Ascending aorta (tissue), 2 donors: Measurements from ENCODE around the gene ARMC12. TPM values are rescaled to one million over a fixed set of nuclear protein-coding genes. Genes with fewer than 3 reads are reported as not detected.

Experiments used
- DNase-seq, 2 donors: peaks; one replicate each; pipeline ENCODE4 v3.0.0-alpha.2; 2019; ENCODE audit warnings: low spot score in 2 of 2
- H3K27ac ChIP-seq, 2 donors: fragments of 200-600 bp; sonication (generic); one replicate each; pipeline ENCODE4 v1.5.1; 2016 to 2017; ENCODE audit warnings: mild to moderate bottlenecking in 1 of 2
- H3K27me3 ChIP-seq: fragments of 200-600 bp; sonication (generic); one replicate; pipeline ENCODE4 v1.5.1; 2017
- H3K36me3 ChIP-seq, 2 donors: fragments of 200-600 bp; sonication (generic); one replicate each; pipeline ENCODE4 v1.5.1; 2016
- H3K4me1 ChIP-seq, 2 donors: fragments of 200-600 bp; sonication (generic); one replicate each; pipeline ENCODE4 v1.5.1; 2016 to 2017; ENCODE audit warnings: mild to moderate bottlenecking in 1 of 2
- H3K4me3 ChIP-seq, 2 donors: fragments of 200-600 bp; sonication (generic); one replicate each; pipeline ENCODE4 v1.5.1; 2016 to 2017; ENCODE audit warnings: mild to moderate bottlenecking in 1 of 2
- H3K9me3 ChIP-seq, 2 donors: fragments of 200-600 bp; sonication (generic); one replicate each; pipeline ENCODE4 v1.5.1; 2016
- intact Hi-C: fragments of 100-400 bp; cut with DNase I; formaldehyde crosslinking; loops from one replicate; pipeline ENCODE4 v1.15.1; 2023
- total RNA-seq: library from RNA; depleted of rRNA; stranded (reverse); fragments of >200 nt; gene quantifications from one replicate; pipeline ENCODE4 v1.1.0, GENCODE V29; 2016
- TF ChIP-seq, protein P1 (sequence below), 3 experiments: fragments of 200-600 bp in 2 of 3; fragments of 450-650 bp in 1 of 3; sonication (generic) in 2 of 3; IDR thresholded peaks; one replicate each; pipeline ENCODE4 v1.5.1; 2016 to 2019; ENCODE audit warnings: antibody characterized with exemption in 3 of 3, mild to moderate bottlenecking in 1 of 3, moderate library complexity in 1 of 3

ARMC12 gene
- total RNA-seq, 1 donor from 2014 or later, result not detected

DNA sequence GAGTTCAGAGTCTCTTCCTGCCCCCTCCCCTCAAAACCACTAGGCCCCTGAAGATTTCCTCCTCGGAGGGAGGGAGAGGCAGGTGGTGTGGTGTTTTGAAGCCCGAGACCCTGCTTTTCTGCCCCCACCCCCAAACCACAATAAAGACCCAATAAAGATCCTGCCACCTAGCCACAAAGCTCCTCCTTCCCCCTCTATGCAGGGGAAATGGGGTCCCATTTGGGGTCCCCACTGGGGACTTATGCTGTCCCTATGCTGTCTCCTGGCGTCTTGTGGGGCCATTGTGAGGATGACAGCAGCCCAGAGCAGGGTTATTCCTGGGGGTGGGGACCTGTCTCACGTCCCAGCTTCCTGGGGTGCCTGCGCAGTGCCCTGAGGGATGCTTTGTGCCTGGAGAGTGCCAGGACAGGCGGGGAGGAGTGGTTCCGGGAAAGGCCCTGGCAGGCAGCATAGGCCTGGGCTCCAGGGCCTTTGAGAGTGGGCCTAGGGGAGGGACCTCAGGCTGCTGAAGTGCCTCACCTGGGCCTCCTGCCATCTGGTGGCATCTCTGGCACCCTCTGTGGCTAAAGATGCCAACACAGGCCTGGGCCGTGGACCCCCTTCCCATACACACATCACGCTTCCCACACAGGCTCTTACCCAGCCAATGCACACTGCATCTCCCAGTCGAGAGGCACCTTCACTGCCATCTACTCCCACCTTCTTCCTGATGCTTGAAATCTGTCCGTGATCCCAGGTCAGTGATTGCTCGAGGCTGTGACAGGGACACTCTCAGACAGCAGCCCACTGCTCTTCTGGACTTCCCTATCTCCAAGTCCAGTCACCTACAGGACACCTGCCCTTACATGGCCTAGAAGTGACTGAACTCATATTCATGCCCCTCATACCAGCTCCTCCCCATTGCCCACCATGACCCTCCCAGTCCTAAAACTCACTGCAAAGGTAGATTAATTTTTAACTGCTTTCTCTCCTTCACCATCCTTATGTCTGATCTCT lies 7.9 kb upstream of the ARMC12 start:
- Histone ChIP-seq H3K27ac (peak overlapping the region; percentile 100), H3K36me3 (no peaks in the 10 kb centered on the region), H3K4me3 (peak overlapping the region in 1 of 2 donors; percentile 72), H3K4me1 (peaks cover 65 to 84% of the 10 kb centered on the region in 2 donors), H3K27me3 (no peaks in the 10 kb centered on the region), H3K9me3 (no peaks in the 10 kb centered on the region)
- peak in 1 of 2 donors; percentile 73 for DNase-seq
- TF ChIP-seq, protein P1, sequence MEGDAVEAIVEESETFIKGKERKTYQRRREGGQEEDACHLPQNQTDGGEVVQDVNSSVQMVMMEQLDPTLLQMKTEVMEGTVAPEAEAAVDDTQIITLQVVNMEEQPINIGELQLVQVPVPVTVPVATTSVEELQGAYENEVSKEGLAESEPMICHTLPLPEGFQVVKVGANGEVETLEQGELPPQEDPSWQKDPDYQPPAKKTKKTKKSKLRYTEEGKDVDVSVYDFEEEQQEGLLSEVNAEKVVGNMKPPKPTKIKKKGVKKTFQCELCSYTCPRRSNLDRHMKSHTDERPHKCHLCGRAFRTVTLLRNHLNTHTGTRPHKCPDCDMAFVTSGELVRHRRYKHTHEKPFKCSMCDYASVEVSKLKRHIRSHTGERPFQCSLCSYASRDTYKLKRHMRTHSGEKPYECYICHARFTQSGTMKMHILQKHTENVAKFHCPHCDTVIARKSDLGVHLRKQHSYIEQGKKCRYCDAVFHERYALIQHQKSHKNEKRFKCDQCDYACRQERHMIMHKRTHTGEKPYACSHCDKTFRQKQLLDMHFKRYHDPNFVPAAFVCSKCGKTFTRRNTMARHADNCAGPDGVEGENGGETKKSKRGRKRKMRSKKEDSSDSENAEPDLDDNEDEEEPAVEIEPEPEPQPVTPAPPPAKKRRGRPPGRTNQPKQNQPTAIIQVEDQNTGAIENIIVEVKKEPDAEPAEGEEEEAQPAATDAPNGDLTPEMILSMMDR (IDR thresholded peaks at IDR 0.05), result peak in 1 of 3 experiments; percentile 8
- intact Hi-C loops, result loop anchor here (10.0 kb wide), 1 partner anchor 1484 kb away; the partner anchor contains the start of gene SMIM29

- H3K4me3 ChIP-seq, result no peak overlapping the region
- H3K9me3 ChIP-seq, result no peaks in the 10 kb centered on the region
- H3K4me1 ChIP-seq, result peaks cover 60 to 77% of the 10 kb centered on the region in 2 donors
- intact Hi-C loops, result loop anchor here (5.0 to 10.0 kb wide), 2 partner anchors 277 to 1485 kb away; partner anchors contain the start of genes FANCE and SMIM29
- H3K36me3 ChIP-seq, result no peaks in the 10 kb centered on the region
- TF ChIP-seq, protein P1 (IDR thresholded peaks at IDR 0.05), result no peak
- peak overlapping the region; percentile 100 for H3K27ac ChIP-seq
- H3K27me3 ChIP-seq, result no peaks in the 10 kb centered on the region
- no peak for DNase-seq
Measured at GRCh38 chr6:35729722-35730121, 7.1 kb upstream of the ARMC12 start.

GRCh38 chr6:35730745-35731413 lies 6.0 kb upstream of the ARMC12 start:
- H3K4me1 ChIP-seq, result peaks cover 56 to 75% of the 10 kb centered on the region in 2 donors
- TF ChIP-seq, protein P1 (IDR thresholded peaks at IDR 0.05), result no peak
- intact Hi-C loops, result loop anchor here (5.0 kb wide), 1 partner anchor 279 kb away; the partner anchor contains the start of gene FANCE

DNA sequence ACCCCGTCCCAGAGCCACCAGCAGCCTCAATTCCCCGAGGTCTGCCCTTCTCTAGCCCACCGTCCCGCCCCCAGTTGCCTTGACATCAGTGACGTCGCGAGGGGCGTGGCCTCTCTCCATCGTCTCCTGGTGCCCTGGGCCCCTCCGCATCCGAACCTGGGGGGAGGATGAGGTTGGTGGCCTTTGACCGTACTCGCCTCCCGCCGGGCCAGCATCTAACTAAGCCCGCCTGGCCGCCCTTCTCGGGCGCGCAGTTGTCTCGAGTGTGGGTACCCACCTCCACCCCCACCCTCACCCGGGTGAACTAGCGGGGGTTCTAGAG lies 5.5 kb upstream of the ARMC12 start:
- H3K9me3 ChIP-seq, result no peaks in the 10 kb centered on the region

More at GRCh38 chr6:35730745-35731413, 6.0 kb upstream of the ARMC12 start:
- no peaks in the 10 kb centered on the region for H3K27me3 ChIP-seq
- no peak for DNase-seq
- no peaks in the 10 kb centered on the region for H3K36me3 ChIP-seq
- peak overlapping the region; percentile 59 to 84 for H3K4me3 ChIP-seq
- peak overlapping the region; percentile 100 for H3K27ac ChIP-seq
- no peaks in the 10 kb centered on the region for H3K9me3 ChIP-seq

More for the DNA sequence above, 5.5 kb upstream of the ARMC12 start:
- H3K4me3 ChIP-seq, result peak overlapping the region; percentile 59 to 84
- H3K36me3 ChIP-seq, result no peaks in the 10 kb centered on the region
- DNase-seq, result peak; percentile 93 to 99
- H3K4me1 ChIP-seq, result peaks cover 52 to 73% of the 10 kb centered on the region in 2 donors
- TF ChIP-seq, protein P1 (IDR thresholded peaks at IDR 0.05), result peak in 1 of 3 experiments; percentile 21
- intact Hi-C loops, result loop anchor here (5.0 kb wide), 1 partner anchor 279 kb away; the partner anchor contains the start of gene FANCE
- no peaks in the 10 kb centered on the region for H3K27me3 ChIP-seq
- peak overlapping the region; percentile 100 for H3K27ac ChIP-seq
